GM12878 (cell line): ENCODE measurements around the gene MICAL3. TPM values are rescaled to one million over a fixed set of nuclear protein-coding genes. Genes with fewer than 3 reads are reported as not detected.

Source experiments
- ATAC-seq: fragments of 200-7000 bp; cut with Tn5 transposase; 3 replicates; pipeline ENCODE4 v1.9.1; 2020; ENCODE audit warnings: mild to moderate bottlenecking, moderate library complexity
- BruUV-seq: library from RNA; stranded (reverse); fragments of 400-500 nt; replicated peaks from 2 replicates; lab custom pipeline; 2021; lab: Mats Ljungman, UMichigan
- CTCF ChIA-PET: fragments of 300-600 bp; sonication (Branson Sonifier 250); formaldehyde crosslinking; extraction: SDS; loops from one replicate; lab custom pipeline; 2021; ENCODE audit warnings: inconsistent platforms; lab: Yijun Ruan, JAX
- POLR2A ChIA-PET: fragments of 350-600 bp; formaldehyde crosslinking; extraction: SDS; loops from one replicate; lab custom pipeline; 2021; ENCODE audit warnings: inconsistent platforms; lab: Charles Lee
- RAD21 ChIA-PET: fragments of 300-600 bp; sonication (Branson Sonifier 250); formaldehyde crosslinking; loops from one replicate; lab custom pipeline; 2023; ENCODE audit warnings: antibody characterized with exemption; ENCODE audit not compliant: unreplicated experiment; lab: Charles Lee
- SMC1A ChIA-PET: fragments of 300-600 bp; sonication (Branson Sonifier 250); formaldehyde crosslinking; loops from one replicate; lab custom pipeline; 2023; ENCODE audit not compliant: unreplicated experiment, uncharacterized antibody; lab: Charles Lee
- DNase-seq: peaks from one replicate; pipeline ENCODE4 v3.0.0-alpha.2; 2011; ENCODE audit warnings: low read depth, low spot score
- FAIRE-seq: peaks from 3 replicates; lab custom pipeline; 2011; peaks lifted over from hg19 to GRCh38; lab: Jason Lieb, UNC
- H2AFZ ChIP-seq: 2 replicates; pipeline ENCODE4 v1.6.0; 2011; ENCODE audit warnings: low read depth, low read length, control low read depth; ENCODE audit not compliant: control insufficient read depth
- H3K27ac ChIP-seq: 2 replicates; pipeline ENCODE4 v1.5.1; 2011; ENCODE audit warnings: control low read depth; ENCODE audit not compliant: control insufficient read depth, insufficient read depth
- H3K27me3 ChIP-seq, 2 experiments: replicated peaks in 1 of 2; 2 replicates each; pipeline versions ENCODE4 v1.6.0 to v1.6.1; 2011; ENCODE audit warnings: low read length in 1 of 2; ENCODE audit not compliant: control insufficient read depth in 2 of 2, insufficient read depth in 2 of 2
- H3K36me3 ChIP-seq, 2 experiments: 2 replicates each; pipeline ENCODE4 v1.5.1; 2011; ENCODE audit warnings: low read length in 1 of 2; ENCODE audit not compliant: control insufficient read depth in 2 of 2, insufficient read depth in 2 of 2
- H3K4me1 ChIP-seq: 2 replicates; pipeline ENCODE4 v1.6.1; 2011; ENCODE audit warnings: mild to moderate bottlenecking, low read length, moderate library complexity, mixed read lengths; ENCODE audit not compliant: control insufficient read depth, insufficient read depth
- H3K4me2 ChIP-seq: 2 replicates; pipeline ENCODE4 v1.6.0; 2011; ENCODE audit warnings: control low read depth; ENCODE audit not compliant: control insufficient read depth, insufficient read depth
- H3K4me3 ChIP-seq: fragments of 200-600 bp; sonication (generic); 2 replicates; pipeline ENCODE4 v1.5.1; 2016
- H3K79me2 ChIP-seq: 2 replicates; pipeline ENCODE4 v1.6.0; 2011; ENCODE audit warnings: low read length; ENCODE audit not compliant: control insufficient read depth, insufficient read depth
- H3K9ac ChIP-seq: 2 replicates; pipeline ENCODE4 v1.8.0; 2011; ENCODE audit warnings: low read length, control low read depth, mixed read lengths; ENCODE audit not compliant: control insufficient read depth, insufficient read depth
- H3K9me3 ChIP-seq: replicated peaks from 3 replicates; pipeline ENCODE4 v1.5.1; 2011; ENCODE audit warnings: mild to moderate bottlenecking, low read length; ENCODE audit not compliant: control insufficient read depth, insufficient read depth
- H4K20me1 ChIP-seq: 2 replicates; pipeline ENCODE4 v1.6.0; 2011; ENCODE audit not compliant: control insufficient read depth, insufficient read depth
- GATAD2B ChIP-seq: fragments of 450-650 bp; conservative IDR thresholded peaks from 2 replicates; pipeline ENCODE4 v1.6.1; 2017; ENCODE audit warnings: low read depth, mild to moderate bottlenecking, moderate library complexity
- MEF2B ChIP-seq: fragments of 450-650 bp; IDR thresholded peaks from 2 replicates; pipeline ENCODE4 v1.6.1; 2018; ENCODE audit warnings: mild to moderate bottlenecking, moderate library complexity; ENCODE audit not compliant: partially characterized antibody, poor library complexity, severe bottlenecking
- SMARCA5 ChIP-seq: fragments of 450-650 bp; IDR thresholded peaks from 2 replicates; pipeline ENCODE4 v1.6.1; 2017; ENCODE audit warnings: mild to moderate bottlenecking
- WGBS: methylation state at CpG from one replicate; pipeline ENCODE4 v1.1.6; 2016; ENCODE audit warnings: low lambda C conversion rate; ENCODE audit not compliant: insufficient replicate concordance, insufficient coverage; ENCODE audit errors: missing lambda C conversion rate; 5-methylcytosine and 5-hydroxymethylcytosine counted together
- in situ Hi-C: fragments of 300-500 bp; cut with MboI; formaldehyde crosslinking; loops from 9 replicates; pipeline ENCODE4 v1.14.3; 2018; ENCODE audit warnings: mixed read lengths
- intact Hi-C: fragments of 100-400 bp; cut with micrococcal nuclease; formaldehyde crosslinking; loops from one replicate; pipeline ENCODE4 v1.14.2; 2022; ENCODE audit not compliant: unreplicated experiment
- polyA plus RNA-seq, 11 experiments: library from polyadenylated mRNA; depleted of rRNA in 4 of 11; unstranded in 6 of 11; stranded (reverse) in 5 of 11; fragments of >200 nt; fragmentation: Nextera tagmentation in 4 of 11; fragmentation: Illumina TruSeq in 1 of 11; extraction: Ambion mirVana in 4 of 11; extraction: Trizol in 1 of 11; gene quantifications; 1 replicate in 1 of 11; 2 replicates in 10 of 11; pipeline versions ENCODE4 v1.2.1 to v1.2.3, GENCODE V29; 2011 to 2016; ENCODE audit warnings: inconsistent platforms in 2 of 11, missing spikeins in 2 of 11, low read depth in 1 of 11
- total RNA-seq, 4 experiments: library from RNA; depleted of rRNA in 3 of 4; stranded (reverse); fragments of >200 nt in 3 of 4; fragmentation: Illumina TruSeq in 1 of 4; extraction: Trizol in 1 of 4; gene quantifications; 2 replicates each; pipeline versions ENCODE4 v1.2.1 to v1.2.3, GENCODE V29; 2013 to 2021
- TF ChIP-seq, protein P1 (sequence below): fragments of 450-650 bp; formaldehyde crosslinking; IDR thresholded peaks from 2 replicates; pipeline ENCODE4 v1.4.0; 2020; ENCODE audit warnings: mild to moderate bottlenecking, moderate library complexity
- TF ChIP-seq, protein P2 (sequence below): fragments of 450-650 bp; IDR thresholded peaks from 2 replicates; pipeline ENCODE4 v1.6.1; 2017; ENCODE audit warnings: mild to moderate bottlenecking

MICAL3 gene
- total and polyA plus RNA-seq, 10 of the 15 experiments (the other 5 are each of a cell fraction or from before 2014, with no cell fraction given): 2.6 to 92.2 (median 24.0) TPM

DNA sequence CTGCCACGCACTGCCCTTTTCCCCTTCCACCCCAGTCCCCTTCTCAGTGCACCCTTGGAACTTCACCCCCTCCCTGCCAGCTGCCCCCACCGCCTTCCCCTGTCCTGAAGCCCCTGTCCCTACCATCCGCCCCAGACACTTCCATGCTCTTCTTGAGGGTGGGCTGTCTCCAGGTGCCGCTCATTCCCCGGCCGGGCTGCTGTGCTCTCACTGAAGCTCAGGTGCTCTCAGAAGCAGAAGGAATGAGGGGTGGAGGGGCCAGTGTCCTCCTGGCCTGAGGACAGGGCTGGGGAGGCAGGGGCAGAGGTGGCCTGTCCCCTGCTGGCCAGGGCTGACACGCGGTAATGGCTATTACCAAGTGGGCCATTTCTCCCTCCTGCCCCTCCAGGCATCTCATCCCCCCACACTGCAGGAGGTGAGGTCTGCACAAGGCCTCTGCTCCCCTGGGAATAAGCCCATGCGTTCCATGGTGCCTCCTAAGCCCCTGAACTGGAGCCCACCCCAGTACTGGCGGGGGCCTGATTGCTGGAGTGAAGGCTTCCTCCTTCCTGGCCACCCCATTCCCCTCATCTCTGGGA lies 243.5 kb downstream of the MICAL3 start:
- H3K27me3 ChIP-seq: no peaks in the 10 kb centered on the region
- no peak for FAIRE-seq
- ATAC-seq: no peak
- peak overlapping the region; percentile 98 for H3K27ac ChIP-seq
- SMC1A ChIA-PET: interaction anchor here (0.9 to 3.7 kb wide), 13 partner anchors 9 to 277 kb away, joined by 3 to 24 read pairs (median 4); no protein-coding TSS in a partner anchor
- H3K4me3 ChIP-seq: peak overlapping the region; percentile 91
- peak overlapping the region; percentile 92 for H3K4me2 ChIP-seq
- H3K9ac ChIP-seq: peak overlapping the region; percentile 72
- no peaks in the 10 kb centered on the region; the same call in 2 of the 3 replicates for H3K9me3 ChIP-seq
- peaks cover 48% of the 10 kb centered on the region for H3K4me1 ChIP-seq
- in situ Hi-C loops: no loop called here
- BruUV-seq: no TSS peak
- no peak for DNase-seq
- H4K20me1 ChIP-seq: no peaks in the 10 kb centered on the region
- WGBS: 67% methylated on average over 9 of the region's 10 CpGs
- TF ChIP-seq GATAD2B: peak; percentile 40; the same call in 1 of the 2 replicates
- peak; percentile 82 for TF ChIP-seq MEF2B
- TF ChIP-seq, protein P1, sequence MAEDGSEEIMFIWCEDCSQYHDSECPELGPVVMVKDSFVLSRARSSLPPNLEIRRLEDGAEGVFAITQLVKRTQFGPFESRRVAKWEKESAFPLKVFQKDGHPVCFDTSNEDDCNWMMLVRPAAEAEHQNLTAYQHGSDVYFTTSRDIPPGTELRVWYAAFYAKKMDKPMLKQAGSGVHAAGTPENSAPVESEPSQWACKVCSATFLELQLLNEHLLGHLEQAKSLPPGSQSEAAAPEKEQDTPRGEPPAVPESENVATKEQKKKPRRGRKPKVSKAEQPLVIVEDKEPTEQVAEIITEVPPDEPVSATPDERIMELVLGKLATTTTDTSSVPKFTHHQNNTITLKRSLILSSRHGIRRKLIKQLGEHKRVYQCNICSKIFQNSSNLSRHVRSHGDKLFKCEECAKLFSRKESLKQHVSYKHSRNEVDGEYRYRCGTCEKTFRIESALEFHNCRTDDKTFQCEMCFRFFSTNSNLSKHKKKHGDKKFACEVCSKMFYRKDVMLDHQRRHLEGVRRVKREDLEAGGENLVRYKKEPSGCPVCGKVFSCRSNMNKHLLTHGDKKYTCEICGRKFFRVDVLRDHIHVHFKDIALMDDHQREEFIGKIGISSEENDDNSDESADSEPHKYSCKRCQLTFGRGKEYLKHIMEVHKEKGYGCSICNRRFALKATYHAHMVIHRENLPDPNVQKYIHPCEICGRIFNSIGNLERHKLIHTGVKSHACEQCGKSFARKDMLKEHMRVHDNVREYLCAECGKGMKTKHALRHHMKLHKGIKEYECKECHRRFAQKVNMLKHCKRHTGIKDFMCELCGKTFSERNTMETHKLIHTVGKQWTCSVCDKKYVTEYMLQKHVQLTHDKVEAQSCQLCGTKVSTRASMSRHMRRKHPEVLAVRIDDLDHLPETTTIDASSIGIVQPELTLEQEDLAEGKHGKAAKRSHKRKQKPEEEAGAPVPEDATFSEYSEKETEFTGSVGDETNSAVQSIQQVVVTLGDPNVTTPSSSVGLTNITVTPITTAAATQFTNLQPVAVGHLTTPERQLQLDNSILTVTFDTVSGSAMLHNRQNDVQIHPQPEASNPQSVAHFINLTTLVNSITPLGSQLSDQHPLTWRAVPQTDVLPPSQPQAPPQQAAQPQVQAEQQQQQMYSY: no peak
- TF ChIP-seq, protein P2, sequence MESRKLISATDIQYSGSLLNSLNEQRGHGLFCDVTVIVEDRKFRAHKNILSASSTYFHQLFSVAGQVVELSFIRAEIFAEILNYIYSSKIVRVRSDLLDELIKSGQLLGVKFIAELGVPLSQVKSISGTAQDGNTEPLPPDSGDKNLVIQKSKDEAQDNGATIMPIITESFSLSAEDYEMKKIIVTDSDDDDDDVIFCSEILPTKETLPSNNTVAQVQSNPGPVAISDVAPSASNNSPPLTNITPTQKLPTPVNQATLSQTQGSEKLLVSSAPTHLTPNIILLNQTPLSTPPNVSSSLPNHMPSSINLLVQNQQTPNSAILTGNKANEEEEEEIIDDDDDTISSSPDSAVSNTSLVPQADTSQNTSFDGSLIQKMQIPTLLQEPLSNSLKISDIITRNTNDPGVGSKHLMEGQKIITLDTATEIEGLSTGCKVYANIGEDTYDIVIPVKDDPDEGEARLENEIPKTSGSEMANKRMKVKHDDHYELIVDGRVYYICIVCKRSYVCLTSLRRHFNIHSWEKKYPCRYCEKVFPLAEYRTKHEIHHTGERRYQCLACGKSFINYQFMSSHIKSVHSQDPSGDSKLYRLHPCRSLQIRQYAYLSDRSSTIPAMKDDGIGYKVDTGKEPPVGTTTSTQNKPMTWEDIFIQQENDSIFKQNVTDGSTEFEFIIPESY: peak; percentile 96
- peak; percentile 52; the same call in 1 of the 2 replicates for TF ChIP-seq SMARCA5
- TF ChIP-seq, all 136 proteins: peak for 4
- no peaks in the 10 kb centered on the region; a peak in 1 of 4 replicates for H3K36me3 ChIP-seq
- H3K79me2 ChIP-seq: peaks cover 38% of the 10 kb centered on the region
- ChIA-PET POLR2A (interaction anchor here (0.7 to 6.7 kb wide), 3 partner anchors 8 to 297 kb away, joined by 3 to 85 read pairs (median 6); partner anchors contain the start of gene PEX26), CTCF (interaction anchor here (0.7 to 6.4 kb wide), 12 partner anchors 9 to 295 kb away, joined by 3 to 70 read pairs (median 5); no protein-coding TSS in a partner anchor), RAD21 (interaction anchor here (1.2 to 4.5 kb wide), 8 partner anchors 9 to 295 kb away, joined by 3 to 77 read pairs (median 4); no protein-coding TSS in a partner anchor)
- intact Hi-C loops: no loop called here
- H2AFZ ChIP-seq: no peak overlapping the region
